Adrenal gland (tissue), 12 donors: Measurements from ENCODE around the gene TMCO2. TPM values are rescaled to one million over a fixed set of nuclear protein-coding genes. Genes with fewer than 3 reads are reported as not detected.

Source experiments
- DNase-seq, 7 donors: peaks; one replicate each; pipeline ENCODE4 v3.0.0-alpha.2; 2019 to 2020
- H3K27ac ChIP-seq, 5 donors: fragments of 200-600 bp; sonication (generic) in 4 of 5; 1 replicate in 3 of 5; 2 replicates in 2 of 5; pipeline versions ENCODE4 v1.5.1 to v1.8.0; 2016 to 2020; ENCODE audit warnings: mild to moderate bottlenecking in 1 of 5
- H3K27me3 ChIP-seq: fragments of 200-600 bp; 2 replicates; pipeline ENCODE4 v1.8.0; 2021
- H3K36me3 ChIP-seq, 2 donors: fragments of 200-600 bp; replicated peaks in 1 of 2; 1 replicate in 1 of 2; 2 replicates in 1 of 2; pipeline versions ENCODE4 v1.5.1 to v1.8.0; 2018 to 2022
- H3K4me1 ChIP-seq, 2 donors: fragments of 200-600 bp; replicated peaks in 1 of 2; 1 replicate in 1 of 2; 2 replicates in 1 of 2; pipeline versions ENCODE4 v1.5.1 to v1.8.0; 2018 to 2021
- H3K4me3 ChIP-seq, 4 donors: fragments of 200-600 bp; sonication (generic) in 3 of 4; one replicate each; pipeline ENCODE4 v1.5.1; 2016 to 2018
- H3K9me3 ChIP-seq, 3 donors: fragments of 200-600 bp; sonication (generic) in 1 of 3; replicated peaks in 1 of 3; 1 replicate in 2 of 3; 2 replicates in 1 of 3; pipeline versions ENCODE4 v1.5.1 to v1.8.0; 2016 to 2021
- POLR2A ChIP-seq, 2 donors: fragments of 450-650 bp; IDR thresholded peaks; one replicate each; pipeline ENCODE4 v1.6.1; 2017; ENCODE audit warnings: antibody characterized with exemption in 2 of 2, mild to moderate bottlenecking in 2 of 2, moderate library complexity in 1 of 2
- WGBS, 4 donors: extraction: QIAGEN DNeasy Blood & Tissue Kit in 2 of 4; methylation state at CpG; one replicate each; pipeline versions ENCODE4 v1.1.5 to v1.1.7; 2013 to 2017; 5-methylcytosine and 5-hydroxymethylcytosine counted together
- intact Hi-C, 2 donors: fragments of 100-400 bp; cut with DNase I; formaldehyde crosslinking; loops; one replicate each; pipeline versions ENCODE4 v1.14.1 to v1.15.0; 2022 to 2023
- polyA plus RNA-seq, 3 donors: library from polyadenylated mRNA; stranded (reverse); fragments of 200-250 nt in 2 of 3; fragments of 350-450 nt in 1 of 3; fragmentation: Illumina TruSeq in 1 of 3; extraction: RNeasy Lipid Tissue Mini Kit (QIAGEN cat#74804) in 1 of 3; gene quantifications; one replicate each; pipeline ENCODE4 v1.2.3, GENCODE V29; 2013 to 2014
- total RNA-seq, 9 donors: library from RNA; depleted of rRNA in 4 of 9; stranded (reverse); fragments of >200 nt in 4 of 9; fragments of 120-200 nt in 1 of 9; fragmentation: NEBNext Ultra II Directional in 1 of 9; extraction: Animal tissue kit (Norgen Biotek cat#: 25700) in 1 of 9; gene quantifications; one replicate each; pipeline versions ENCODE4 v1.1.0 to v1.2.4, GENCODE V29; 2013 to 2023
- TF ChIP-seq, protein P1 (sequence below), 6 experiments: fragments of 450-650 bp in 4 of 6; fragments of 200-600 bp in 2 of 6; sonication (generic) in 1 of 6; IDR thresholded peaks; 1 replicate in 5 of 6; 2 replicates in 1 of 6; pipeline versions ENCODE4 v1.5.1 to v1.8.0; 2016 to 2021; ENCODE audit warnings: antibody characterized with exemption in 6 of 6, mild to moderate bottlenecking in 2 of 6, moderate library complexity in 1 of 6
- donor health status: healthy with polysubstance abuse.
- donor health status: Bipolar disorder and iron deficiency.
- donor health status: DM: yes; HTN: yes; CAD: no.
- donor health status: DM: no; HTN: no; CAD: no.
- donor health status: DM: no; HTN: no; CAD: no.
- donor health status: DM: yes; HTN: yes; CAD: no.

Gene TMCO2
- total and polyA plus RNA-seq, 12 donors, result not detected

DNA sequence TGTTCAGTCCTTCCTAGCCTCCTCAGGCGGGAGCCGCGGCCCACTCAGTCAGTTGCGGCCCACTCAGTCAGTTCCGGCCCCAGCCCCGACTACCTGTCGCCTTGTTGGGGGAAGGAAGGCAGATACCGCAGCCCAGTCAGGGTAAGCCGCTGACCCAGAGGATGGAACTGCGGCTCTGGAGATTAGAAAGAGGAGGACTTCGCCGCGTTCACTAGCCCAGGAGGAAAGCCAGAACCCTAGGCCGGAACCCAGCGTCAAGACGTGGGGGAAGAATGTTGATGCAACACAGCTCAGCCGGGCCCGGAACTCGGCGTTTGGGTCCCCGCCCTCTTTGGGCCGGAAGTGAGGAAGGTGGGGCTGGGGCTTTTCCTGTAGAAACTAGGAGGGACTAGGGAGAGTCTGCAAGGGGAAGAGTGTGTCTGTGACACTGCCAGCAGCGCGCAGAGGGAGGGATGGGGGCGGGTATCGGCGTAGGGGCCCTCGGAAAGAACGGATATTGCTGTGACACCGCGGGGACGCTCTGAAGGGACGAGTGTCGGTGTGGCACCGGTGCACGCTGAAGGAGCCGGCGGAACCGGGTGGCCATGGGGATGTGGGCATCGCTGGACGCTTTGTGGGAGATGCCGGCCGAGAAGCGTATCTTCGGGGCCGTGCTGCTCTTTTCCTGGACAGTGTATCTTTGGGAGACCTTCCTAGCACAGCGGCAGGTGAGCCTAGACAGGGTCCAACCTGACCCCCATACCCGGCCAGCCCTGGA lies 10.1 kb downstream of the TMCO2 start, which contains the start of gene ZMPSTE24:
Gene ZMPSTE24 (plus strand): TSS at position 549 of the 757 bp plus-strand sequence. CDS start 36 bp downstream, at position 585.
- H3K4me3 ChIP-seq, result peak within 1 kb of the TSS; percentile 44 to 83 (median 78)
- WGBS, 4 donors, result 0 to 1% (median 0%) methylated on average over 17 to 48 of the region's 48 CpGs
- H3K27ac ChIP-seq, result peak within 1 kb of the TSS; percentile 83 to 96 (median 88)
- intact Hi-C loops, result loop anchor here in 1 of 2 donors (10.0 kb wide), 1 partner anchor 93 kb away; the partner anchor contains the start of gene RLF
- TF ChIP-seq, protein P1, sequence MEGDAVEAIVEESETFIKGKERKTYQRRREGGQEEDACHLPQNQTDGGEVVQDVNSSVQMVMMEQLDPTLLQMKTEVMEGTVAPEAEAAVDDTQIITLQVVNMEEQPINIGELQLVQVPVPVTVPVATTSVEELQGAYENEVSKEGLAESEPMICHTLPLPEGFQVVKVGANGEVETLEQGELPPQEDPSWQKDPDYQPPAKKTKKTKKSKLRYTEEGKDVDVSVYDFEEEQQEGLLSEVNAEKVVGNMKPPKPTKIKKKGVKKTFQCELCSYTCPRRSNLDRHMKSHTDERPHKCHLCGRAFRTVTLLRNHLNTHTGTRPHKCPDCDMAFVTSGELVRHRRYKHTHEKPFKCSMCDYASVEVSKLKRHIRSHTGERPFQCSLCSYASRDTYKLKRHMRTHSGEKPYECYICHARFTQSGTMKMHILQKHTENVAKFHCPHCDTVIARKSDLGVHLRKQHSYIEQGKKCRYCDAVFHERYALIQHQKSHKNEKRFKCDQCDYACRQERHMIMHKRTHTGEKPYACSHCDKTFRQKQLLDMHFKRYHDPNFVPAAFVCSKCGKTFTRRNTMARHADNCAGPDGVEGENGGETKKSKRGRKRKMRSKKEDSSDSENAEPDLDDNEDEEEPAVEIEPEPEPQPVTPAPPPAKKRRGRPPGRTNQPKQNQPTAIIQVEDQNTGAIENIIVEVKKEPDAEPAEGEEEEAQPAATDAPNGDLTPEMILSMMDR (IDR thresholded peaks at IDR 0.05), result no peak
- peak; percentile 28 to 67 for TF ChIP-seq POLR2A (IDR thresholded peaks at IDR 0.05)
- H3K4me1 ChIP-seq, result peaks cover 17 to 43% of the 10 kb centered on the region in 2 donors
- peaks cover 0 to 30% of the 10 kb centered on the region in 2 donors for H3K36me3 ChIP-seq
- H3K9me3 ChIP-seq, result no peaks in the 10 kb centered on the region
- no peaks in the 10 kb centered on the region for H3K27me3 ChIP-seq
- DNase-seq, result peak; percentile 94 to 99 (median 96)

DNA sequence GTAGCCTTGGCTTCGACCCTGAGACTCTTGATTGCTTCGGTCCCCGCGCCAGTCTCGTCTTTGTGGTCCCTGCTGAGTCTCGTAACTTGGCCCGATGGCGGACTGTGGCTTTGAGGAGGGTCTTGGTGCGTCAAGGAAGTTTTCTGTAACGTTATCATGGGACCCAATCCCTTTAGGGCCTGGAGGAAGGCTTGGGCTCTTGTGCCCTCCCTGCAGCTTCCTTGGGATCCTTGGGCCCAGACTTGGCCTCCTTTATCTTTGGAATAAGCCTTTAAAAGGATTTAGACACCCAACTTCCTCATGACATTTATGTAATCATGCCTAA lies 10.7 kb downstream of the TMCO2 start:
- WGBS, 4 donors, result 0 to 1% (median 0%) methylated on average over 3 to 10 of the region's 10 CpGs
- peaks cover 17 to 48% of the 10 kb centered on the region in 2 donors for H3K4me1 ChIP-seq
- TF ChIP-seq, protein P1 (IDR thresholded peaks at IDR 0.05), result no peak
- no peak for TF ChIP-seq POLR2A (IDR thresholded peaks at IDR 0.05)
- H3K27me3 ChIP-seq, result no peaks in the 10 kb centered on the region
- no peak for DNase-seq
- peaks cover 0 to 35% of the 10 kb centered on the region in 2 donors for H3K36me3 ChIP-seq
- peak overlapping the region; percentile 31 to 82 (median 59) for H3K4me3 ChIP-seq
- intact Hi-C loops, result loop anchor here in 1 of 2 donors (10.0 kb wide), 1 partner anchor 94 kb away; the partner anchor contains the start of gene RLF
- H3K27ac ChIP-seq, result peak overlapping the region in 4 of 5 donors; percentile 87 to 96 (median 89)
- no peaks in the 10 kb centered on the region for H3K9me3 ChIP-seq

DNA sequence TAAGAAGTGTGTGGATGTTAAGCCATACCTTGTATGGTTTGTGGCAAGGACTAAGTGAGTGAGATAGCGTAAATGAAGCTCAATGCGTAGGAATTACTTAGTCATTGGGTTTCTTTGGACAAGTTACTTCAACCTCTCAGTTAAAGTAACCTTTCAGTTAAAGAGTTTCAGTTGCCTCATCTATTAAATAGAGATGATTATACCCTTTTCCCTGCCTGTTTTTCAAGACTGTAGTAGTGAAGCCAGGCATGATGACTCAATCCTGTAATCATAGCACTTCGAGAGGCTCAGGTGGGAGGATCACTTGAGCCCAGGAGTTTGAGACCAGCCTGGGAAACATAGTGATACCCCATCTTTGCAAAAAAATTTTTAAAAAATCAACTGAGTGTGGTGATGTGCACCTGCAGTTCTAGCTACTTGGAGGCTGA lies 16.6 kb downstream of the TMCO2 start:
- no peak overlapping the region for H3K27ac ChIP-seq
- 82 to 88% (median 87%) methylated on average over 3 of the region's 3 CpGs for WGBS, 4 donors
- intact Hi-C loops, result no loop called here
- DNase-seq, result no peak
- peaks cover 11 to 50% of the 10 kb centered on the region in 2 donors for H3K4me1 ChIP-seq
- H3K9me3 ChIP-seq, result no peaks in the 10 kb centered on the region
- H3K36me3 ChIP-seq, result peaks cover 0 to 55% of the 10 kb centered on the region in 2 donors
- H3K27me3 ChIP-seq, result no peaks in the 10 kb centered on the region
- no peak overlapping the region for H3K4me3 ChIP-seq
- TF ChIP-seq POLR2A (IDR thresholded peaks at IDR 0.05), result no peak
- TF ChIP-seq, protein P1 (IDR thresholded peaks at IDR 0.05), result no peak

DNA sequence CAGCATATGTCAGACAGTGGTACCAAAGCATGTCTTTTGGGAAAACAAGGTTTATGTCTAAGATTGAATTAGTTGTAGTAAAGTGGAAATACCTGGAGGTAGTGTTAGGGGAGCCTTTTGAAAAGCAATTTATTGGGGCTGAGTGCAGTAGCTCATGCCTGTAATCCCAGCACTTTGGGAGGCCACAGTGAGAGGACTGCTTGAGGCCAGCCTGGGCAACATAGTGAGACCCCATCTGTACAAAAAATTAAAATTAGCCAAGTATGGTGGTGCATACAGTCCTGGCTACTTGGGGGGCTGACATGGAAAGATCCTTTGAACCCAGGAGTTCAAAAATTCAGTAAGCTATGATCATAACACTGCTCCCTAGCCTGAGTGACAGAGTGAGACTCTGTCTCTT lies 17.6 kb downstream of the TMCO2 start:
- DNase-seq, result no peak
- Histone ChIP-seq H3K27me3 (no peaks in the 10 kb centered on the region), H3K9me3 (no peaks in the 10 kb centered on the region), H3K4me3 (no peak overlapping the region), H3K27ac (no peak overlapping the region), H3K36me3 (peaks cover 0 to 59% of the 10 kb centered on the region in 2 donors), H3K4me1 (peaks cover 17 to 44% of the 10 kb centered on the region in 2 donors)
- intact Hi-C loops, result no loop called here
- no peak for TF ChIP-seq POLR2A (IDR thresholded peaks at IDR 0.05)
- TF ChIP-seq, protein P1 (IDR thresholded peaks at IDR 0.05), result no peak
